ENCODE measurements around the gene TNFAIP8. TPM values are rescaled to one million over a fixed set of nuclear protein-coding genes. Genes with fewer than 3 reads are reported as not detected.

TNFAIP8 gene
- total RNA-seq = 35.0 TPM

GRCh38 chr5:119355685-119356611 lies at the start of gene TNFAIP8:
Gene TNFAIP8 (plus strand): TSS chr5:119356019. CDS start chr5:119356091, 72 bp downstream.

Small RNA genes within 50 kb of the gene (small RNA-seq; reads per million reads assigned to genes)
- gene RN7SL174P (ENCODE audit: low replicate concordance) (not detected), gene RNA5SP190 (ENCODE audit: low replicate concordance) (not detected)

Other genes starting within 250 kb of the TNFAIP8 start
- 144 TPM for gene HSD17B4, start 96.5 kb downstream of the TNFAIP8 start, total RNA-seq

All from metanephros (tissue), 2 donors.